CD1c-positive myeloid dendritic cell (primary cell): ENCODE results near the gene TCAP.
"Not testable (repeated sequence)": the region's sequence is repeated elsewhere in the genome, so short reads cannot be mapped to it uniquely, and the experiment has no call there.

ENCODE experiments used
- DNase-seq: peaks from one replicate; pipeline ENCODE4 v3.0.0-alpha.2; 2016; ENCODE audit errors: extremely low spot score

Gene TCAP

GRCh38 chr17:39704821-39705551 lies 39.8 kb downstream of the TCAP start:
- no peak for DNase-seq

GRCh38 chr17:39705786-39706348 lies 40.7 kb downstream of the TCAP start:
- DNase-seq, result no peak

- DNase-seq, result no peak
These were observed 41.2 kb downstream of the TCAP start for GRCh38 chr17:39706383-39706782.

- no peak for DNase-seq
These were observed 41.8 kb downstream of the TCAP start for GRCh38 chr17:39706921-39707337.

- DNase-seq, result no peak
These were observed 44.3 kb downstream of the TCAP start for GRCh38 chr17:39709319-39709997.

- no peak for DNase-seq
These were observed 45.1 kb downstream of the TCAP start for GRCh38 chr17:39709998-39710964.

GRCh38 chr17:39711071-39711470 lies 45.9 kb downstream of the TCAP start:
- DNase-seq, result not testable (repeated sequence)

- DNase-seq, result no peak
These were observed 46.7 kb downstream of the TCAP start for GRCh38 chr17:39711851-39712250.

GRCh38 chr17:39714234-39714633 lies 49.1 kb downstream of the TCAP start:
- DNase-seq, result no peak

GRCh38 chr17:39715375-39716072 lies 50.4 kb downstream of the TCAP start:
- DNase-seq, result no peak
